Central memory CD8-positive, alpha-beta T cell (primary cell): Measurements from ENCODE around the gene C1S.

ENCODE experiments used
- ATAC-seq: fragments of 150-1000 bp; cut with Tn5 transposase; replicated peaks from 2 replicates; pipeline ENCODE4 v1.10.0; 2022; ENCODE audit warnings: mild to moderate bottlenecking, moderate FRiP score, moderate number of reproducible peaks; ENCODE audit not compliant: poor library complexity, severe bottlenecking; ENCODE audit errors: extremely low read depth
- DNase-seq, 2 donors: peaks; one replicate each; pipeline ENCODE4 v3.0.0; 2021; ENCODE audit warnings: low spot score in 2 of 2
- H3K27ac Mint-ChIP-seq: one replicate; pipeline ENCODE4 v1.8.0; 2022; ENCODE audit warnings: low read depth, mild to moderate bottlenecking, moderate library complexity, mixed read lengths
- H3K27me3 Mint-ChIP-seq: one replicate; pipeline ENCODE4 v1.8.0; 2022; ENCODE audit warnings: mixed read lengths
- H3K36me3 Mint-ChIP-seq: one replicate; pipeline ENCODE4 v1.8.0; 2022; ENCODE audit warnings: mild to moderate bottlenecking, moderate library complexity, mixed read lengths; ENCODE audit not compliant: insufficient read depth
- H3K4me1 Mint-ChIP-seq: one replicate; pipeline ENCODE4 v1.8.0; 2022; ENCODE audit warnings: mixed read lengths
- H3K4me3 Mint-ChIP-seq: one replicate; pipeline ENCODE4 v1.8.0; 2022; ENCODE audit warnings: mild to moderate bottlenecking, moderate library complexity, mixed read lengths
- H3K9me3 Mint-ChIP-seq: one replicate; pipeline ENCODE4 v1.8.0; 2022; ENCODE audit warnings: mixed read lengths

The C1S gene

DNA sequence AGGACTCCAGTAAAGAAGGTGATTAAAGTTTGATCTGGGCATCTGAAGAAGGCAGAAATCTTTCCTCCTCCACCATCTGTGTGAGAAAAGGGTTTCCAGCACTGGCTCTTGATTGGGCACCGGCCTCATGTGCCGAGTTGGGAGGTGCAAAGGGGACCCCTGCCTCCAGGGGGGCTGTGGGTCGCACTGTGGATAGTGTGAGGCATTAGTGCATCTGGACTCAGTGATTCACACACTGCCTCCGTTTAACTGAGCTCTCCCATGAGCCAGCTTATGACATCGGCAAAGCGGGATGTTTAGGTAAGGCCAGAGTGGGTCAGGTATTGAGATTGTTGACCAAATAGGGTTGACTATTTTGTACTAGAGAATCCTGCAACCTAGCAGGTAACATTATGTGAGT is 8.9 kb downstream of the C1S start:
- peaks cover 52% of the 10 kb centered on the region for H3K27me3 Mint-ChIP-seq
- DNase-seq (no peak), ATAC-seq (no peak)
- no peak overlapping the region for H3K4me3 Mint-ChIP-seq
- no peaks in the 10 kb centered on the region for H3K4me1 Mint-ChIP-seq
- H3K9me3 Mint-ChIP-seq, result no peaks in the 10 kb centered on the region
- no peak overlapping the region for H3K27ac Mint-ChIP-seq
- no peaks in the 10 kb centered on the region for H3K36me3 Mint-ChIP-seq

DNA sequence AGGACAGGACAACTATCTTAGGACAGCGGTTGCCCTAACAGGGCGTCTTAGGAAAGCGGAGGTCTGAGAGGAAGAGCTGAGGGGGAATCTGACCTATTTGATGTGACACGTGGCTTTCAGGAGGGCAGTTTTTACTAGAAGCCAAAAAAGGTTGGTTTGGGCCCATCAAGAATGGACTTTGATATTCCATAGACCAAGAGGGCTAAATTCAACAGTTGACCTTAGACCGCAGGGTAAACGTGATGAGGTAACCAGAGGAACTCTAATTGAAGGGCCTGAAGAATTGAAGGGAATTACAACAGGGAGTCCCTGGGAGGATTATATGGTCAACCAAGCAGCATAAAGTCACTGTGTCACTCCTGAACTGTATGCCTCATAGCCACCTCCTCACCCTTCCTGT is 11.5 kb downstream of the C1S start:
- no peak for ATAC-seq
- no peak for DNase-seq
- H3K4me1 Mint-ChIP-seq, result peaks cover 8% of the 10 kb centered on the region
- H3K9me3 Mint-ChIP-seq, result no peaks in the 10 kb centered on the region
- peaks cover 47% of the 10 kb centered on the region for H3K27me3 Mint-ChIP-seq
- no peak overlapping the region for H3K4me3 Mint-ChIP-seq
- H3K36me3 Mint-ChIP-seq, result peaks cover 2% of the 10 kb centered on the region
- H3K27ac Mint-ChIP-seq, result no peak overlapping the region

DNA sequence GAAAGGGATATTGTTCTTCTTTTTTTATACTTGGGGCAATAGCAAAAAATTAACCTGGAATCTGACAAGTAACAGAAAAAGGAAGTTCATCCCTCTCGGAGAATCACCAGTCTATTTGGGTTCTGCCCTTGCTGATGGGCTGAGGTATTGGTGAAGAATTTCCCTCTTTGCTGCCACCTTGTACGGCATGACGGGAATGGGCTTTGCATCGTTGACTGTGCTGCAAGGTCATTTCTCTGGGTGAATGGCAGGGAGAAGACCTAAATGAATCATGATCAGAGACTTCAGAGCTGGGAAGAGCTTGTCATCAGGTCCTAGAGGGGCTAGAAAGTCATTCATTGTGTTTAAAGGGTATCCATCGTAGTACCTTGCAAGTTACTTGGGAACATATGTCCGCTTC is 12.0 kb downstream of the C1S start:
- Mint-ChIP-seq H3K36me3 (peaks cover 2% of the 10 kb centered on the region), H3K4me3 (no peak overlapping the region), H3K4me1 (peaks cover 8% of the 10 kb centered on the region), H3K9me3 (no peaks in the 10 kb centered on the region), H3K27me3 (peaks cover 41% of the 10 kb centered on the region), H3K27ac (no peak overlapping the region)
- ATAC-seq, result no peak
- no peak for DNase-seq

DNA sequence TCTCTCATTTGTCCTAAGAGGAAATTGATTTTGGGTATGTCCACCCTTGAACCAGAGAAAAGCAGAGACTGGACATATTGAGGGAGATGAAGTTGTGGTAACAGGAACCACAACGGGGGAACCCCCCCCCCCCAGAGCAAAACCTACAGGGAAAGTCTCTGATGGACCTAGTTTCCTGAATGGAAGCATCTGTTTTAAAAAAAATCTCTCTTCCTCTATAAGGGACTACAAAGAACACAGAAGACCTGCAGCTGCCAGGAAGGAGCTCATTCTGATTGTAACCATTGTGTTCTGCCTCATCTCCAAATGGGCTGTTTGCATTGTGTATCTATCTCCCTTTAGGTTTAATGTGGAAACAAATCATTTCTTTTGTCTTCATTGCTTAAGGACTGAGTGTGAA is 13.4 kb downstream of the C1S start:
- DNase-seq (no peak), ATAC-seq (no peak)
- Mint-ChIP-seq H3K9me3 (no peaks in the 10 kb centered on the region), H3K4me1 (peaks cover 8% of the 10 kb centered on the region), H3K27ac (peak overlapping the region; percentile 33), H3K36me3 (peaks cover 4% of the 10 kb centered on the region), H3K27me3 (peaks cover 28% of the 10 kb centered on the region), H3K4me3 (no peak overlapping the region)

DNA sequence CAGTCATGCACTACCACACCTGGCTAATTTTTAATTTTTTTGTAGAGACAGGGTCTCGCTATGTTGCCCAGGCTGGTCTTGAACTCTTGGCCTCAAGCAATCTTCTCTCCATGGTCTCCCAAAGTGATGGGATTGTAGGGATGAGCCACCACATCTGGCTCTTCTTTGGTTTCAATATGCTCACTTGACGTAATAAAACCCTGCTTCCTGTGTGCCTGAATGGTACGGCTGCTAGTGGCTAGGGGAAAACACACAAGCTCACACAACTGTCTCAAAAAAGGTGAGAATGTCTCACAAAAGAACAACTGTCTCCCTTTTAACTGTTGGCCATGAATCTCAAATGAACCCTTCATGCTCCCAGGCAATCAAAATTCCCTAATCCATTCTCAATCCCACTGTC is 15.0 kb downstream of the C1S start:
- Mint-ChIP-seq H3K27ac (peak overlapping the region; percentile 13), H3K36me3 (peaks cover 4% of the 10 kb centered on the region), H3K27me3 (peaks cover 16% of the 10 kb centered on the region), H3K4me3 (no peak overlapping the region), H3K4me1 (peaks cover 8% of the 10 kb centered on the region), H3K9me3 (no peaks in the 10 kb centered on the region)
- DNase-seq (no peak), ATAC-seq (peak; percentile 19)

DNA sequence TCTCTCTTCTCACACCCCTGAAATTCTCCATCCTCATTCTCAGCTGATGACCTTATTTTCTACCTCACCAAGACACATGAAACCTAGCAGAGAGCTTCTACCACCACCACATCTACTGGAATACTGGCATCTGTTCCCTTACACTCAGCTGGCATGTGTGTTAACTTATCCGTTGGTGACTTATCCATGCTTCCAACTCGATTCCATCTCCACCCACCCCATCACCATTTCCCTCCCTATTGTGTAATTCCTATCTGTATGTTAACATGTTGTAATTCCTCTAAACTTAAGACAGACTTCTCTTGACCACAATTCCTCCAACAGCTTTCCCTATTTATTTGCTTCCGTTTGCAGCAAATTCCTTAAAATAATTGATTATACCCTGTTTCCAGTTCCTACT is 15.4 kb downstream of the C1S start:
- no peak overlapping the region for H3K4me3 Mint-ChIP-seq
- peaks cover 4% of the 10 kb centered on the region for H3K36me3 Mint-ChIP-seq
- no peaks in the 10 kb centered on the region for H3K9me3 Mint-ChIP-seq
- H3K27me3 Mint-ChIP-seq, result peaks cover 14% of the 10 kb centered on the region
- ATAC-seq, result no peak
- no peak for DNase-seq
- H3K4me1 Mint-ChIP-seq, result peaks cover 8% of the 10 kb centered on the region
- peak overlapping the region; percentile 13 for H3K27ac Mint-ChIP-seq

DNA sequence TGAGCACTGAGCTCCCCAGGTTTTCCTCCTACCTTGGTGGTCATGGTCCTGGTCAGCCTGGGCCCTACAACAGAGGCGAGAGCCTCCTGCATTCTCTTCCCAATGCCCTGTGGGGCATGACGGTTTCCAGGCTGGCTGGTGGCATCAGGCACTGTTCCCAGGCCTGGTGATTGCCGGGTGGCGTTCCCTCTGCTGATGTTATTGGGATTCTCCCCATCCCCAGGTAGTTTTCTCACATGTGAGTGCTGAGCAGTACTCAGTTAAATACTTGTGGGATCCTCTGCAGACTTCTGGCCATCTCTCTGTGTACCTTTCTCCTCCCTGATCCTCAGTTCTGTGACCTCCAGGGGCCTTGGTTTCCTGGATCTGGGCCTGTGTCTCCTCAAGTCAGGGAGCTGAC is 16.0 kb downstream of the C1S start:
- no peaks in the 10 kb centered on the region for H3K9me3 Mint-ChIP-seq
- H3K27ac Mint-ChIP-seq, result no peak overlapping the region
- H3K27me3 Mint-ChIP-seq, result peaks cover 13% of the 10 kb centered on the region
- no peak overlapping the region for H3K4me3 Mint-ChIP-seq
- DNase-seq (no peak), ATAC-seq (no peak)
- peaks cover 8% of the 10 kb centered on the region for H3K4me1 Mint-ChIP-seq
- peaks cover 4% of the 10 kb centered on the region for H3K36me3 Mint-ChIP-seq

DNA sequence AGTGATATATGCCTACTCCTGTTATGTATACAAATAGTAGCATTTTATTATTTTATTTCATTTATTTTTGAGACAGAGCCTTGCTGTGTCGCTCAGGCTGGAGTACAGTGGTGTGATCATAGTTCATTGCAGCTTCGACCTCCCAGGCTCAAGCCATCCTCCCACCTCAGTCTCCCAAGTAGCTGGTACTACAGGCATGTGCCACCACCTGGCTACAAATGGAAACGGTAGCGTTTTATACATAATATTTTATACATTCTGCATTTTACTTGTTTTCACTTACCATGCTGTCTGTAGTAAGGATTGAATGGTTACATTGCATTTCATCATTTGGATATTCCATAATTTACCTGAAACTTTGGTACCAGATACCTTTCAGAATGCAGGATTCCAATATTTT is 17.6 kb downstream of the C1S start:
- peaks cover 2% of the 10 kb centered on the region for H3K9me3 Mint-ChIP-seq
- no peak for ATAC-seq

DNA sequence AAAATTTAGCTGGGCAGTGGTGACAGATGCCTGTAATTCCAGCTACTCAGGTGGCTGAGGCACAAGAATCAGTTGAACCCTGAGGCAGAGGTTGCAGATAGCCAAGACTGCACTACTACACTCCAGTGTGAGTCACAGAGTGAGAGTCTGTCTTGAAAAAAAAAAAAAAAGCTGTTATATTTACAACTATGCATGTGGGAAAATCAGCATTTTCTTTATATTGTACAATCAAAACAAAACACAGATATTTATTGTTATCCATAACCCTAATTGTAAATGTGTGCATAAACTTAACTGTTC is 19.3 kb downstream of the C1S start:
- no peaks in the 10 kb centered on the region for H3K27me3 Mint-ChIP-seq
- ATAC-seq (no peak), DNase-seq (no peak)
- peaks cover 8% of the 10 kb centered on the region for H3K4me1 Mint-ChIP-seq
- H3K36me3 Mint-ChIP-seq, result peaks cover 4% of the 10 kb centered on the region
- H3K4me3 Mint-ChIP-seq, result no peak overlapping the region
- peaks cover 5% of the 10 kb centered on the region for H3K9me3 Mint-ChIP-seq
- H3K27ac Mint-ChIP-seq, result no peak overlapping the region

More for the DNA sequence above, 17.6 kb downstream of the C1S start:
- no peak overlapping the region for H3K27ac Mint-ChIP-seq
- H3K4me1 Mint-ChIP-seq, result peaks cover 8% of the 10 kb centered on the region
- H3K36me3 Mint-ChIP-seq, result peaks cover 4% of the 10 kb centered on the region
- no peak for DNase-seq
- H3K27me3 Mint-ChIP-seq, result no peaks in the 10 kb centered on the region
- H3K4me3 Mint-ChIP-seq, result no peak overlapping the region

DNA sequence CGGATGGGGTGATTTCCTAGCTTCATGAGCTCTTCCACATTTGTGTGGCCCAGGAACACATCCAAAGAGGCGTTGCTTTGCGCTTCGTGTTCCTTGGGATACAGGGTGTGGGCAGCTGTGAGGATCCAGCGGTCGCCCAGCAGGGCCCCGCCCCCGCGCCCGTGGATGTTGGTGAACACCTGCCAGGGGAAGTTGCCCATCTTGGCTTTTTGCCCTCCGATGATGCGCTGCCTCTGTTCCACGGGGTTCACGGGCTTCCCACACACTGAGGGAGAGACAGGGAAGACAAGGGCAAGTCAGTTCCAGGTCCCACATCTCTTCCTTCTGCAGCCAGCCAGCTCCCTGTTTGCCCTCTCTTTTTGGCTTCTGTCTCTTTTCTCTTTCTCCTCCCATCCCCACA is 20.5 kb downstream of the C1S start:
- Mint-ChIP-seq H3K36me3 (peaks cover 4% of the 10 kb centered on the region), H3K9me3 (peaks cover 5% of the 10 kb centered on the region), H3K4me3 (no peak overlapping the region), H3K27me3 (no peaks in the 10 kb centered on the region), H3K4me1 (peaks cover under 1% of the 10 kb centered on the region), H3K27ac (no peak overlapping the region)
- no peak for DNase-seq
- ATAC-seq, result no peak

DNA sequence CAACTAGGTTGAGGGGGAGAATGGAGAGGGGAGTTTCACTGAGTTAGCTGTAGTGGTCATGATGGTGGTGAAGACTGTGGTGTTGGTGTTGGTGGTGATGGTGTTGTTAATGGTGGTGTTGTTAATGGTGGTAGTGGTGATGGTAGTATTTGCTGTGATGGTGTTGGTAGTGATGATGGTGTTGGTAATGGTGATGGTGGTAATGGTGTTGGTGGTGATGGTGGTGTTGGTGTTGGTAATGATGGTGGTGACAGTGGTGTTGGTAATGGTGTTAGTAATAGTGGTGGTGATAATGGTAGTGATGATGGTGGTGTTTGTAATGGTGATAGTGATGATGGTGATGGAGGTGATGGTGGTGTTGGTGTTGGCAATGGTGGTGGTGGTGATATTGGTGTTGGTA is 22.6 kb downstream of the C1S start:
- DNase-seq (no peak), ATAC-seq (no peak)
- H3K36me3 Mint-ChIP-seq, result peaks cover 2% of the 10 kb centered on the region
- no peak overlapping the region for H3K4me3 Mint-ChIP-seq
- H3K27me3 Mint-ChIP-seq, result no peaks in the 10 kb centered on the region
- H3K9me3 Mint-ChIP-seq, result peaks cover 5% of the 10 kb centered on the region
- no peak overlapping the region for H3K27ac Mint-ChIP-seq
- no peaks in the 10 kb centered on the region for H3K4me1 Mint-ChIP-seq

DNA sequence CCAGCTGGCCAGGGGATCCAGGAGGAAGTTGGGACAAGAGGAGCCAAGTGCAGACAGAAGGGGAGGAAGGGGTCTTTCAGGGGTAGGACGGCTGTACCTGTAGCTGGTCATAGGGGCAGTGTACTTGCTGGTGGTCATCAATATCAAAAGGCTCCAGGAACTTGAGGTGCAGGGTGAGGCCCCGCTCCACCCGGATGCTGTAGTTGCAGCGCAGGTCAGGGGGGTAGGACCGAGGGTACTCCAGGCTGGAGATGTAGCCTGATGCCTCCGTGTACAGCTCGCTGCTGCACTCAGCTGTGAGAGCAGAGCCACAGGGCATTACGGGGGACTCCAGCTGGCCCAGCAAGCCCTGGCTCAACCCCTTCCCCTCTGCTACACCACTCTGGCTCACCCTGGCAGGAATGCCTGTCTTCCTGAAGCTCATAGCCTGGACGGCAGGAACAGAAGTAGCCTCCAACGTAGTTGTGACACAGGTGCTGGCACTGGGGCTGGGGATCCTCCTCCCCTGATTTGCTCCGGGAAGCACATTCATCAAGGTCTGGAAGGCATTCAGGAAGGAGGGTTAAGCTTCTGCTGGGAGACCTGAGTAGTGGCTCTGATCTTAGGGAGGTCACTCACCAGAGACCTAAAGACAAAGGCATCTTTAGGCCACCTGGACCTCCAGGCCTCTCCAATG is 28.8 kb downstream of the C1S start:
- H3K4me1 Mint-ChIP-seq, result peaks cover 9% of the 10 kb centered on the region
- ATAC-seq (no peak), DNase-seq (no peak)
- H3K27ac Mint-ChIP-seq, result no peak overlapping the region
- H3K36me3 Mint-ChIP-seq, result peaks cover 2% of the 10 kb centered on the region
- H3K27me3 Mint-ChIP-seq, result no peaks in the 10 kb centered on the region
- H3K9me3 Mint-ChIP-seq, result no peaks in the 10 kb centered on the region
- H3K4me3 Mint-ChIP-seq, result no peak overlapping the region

DNA sequence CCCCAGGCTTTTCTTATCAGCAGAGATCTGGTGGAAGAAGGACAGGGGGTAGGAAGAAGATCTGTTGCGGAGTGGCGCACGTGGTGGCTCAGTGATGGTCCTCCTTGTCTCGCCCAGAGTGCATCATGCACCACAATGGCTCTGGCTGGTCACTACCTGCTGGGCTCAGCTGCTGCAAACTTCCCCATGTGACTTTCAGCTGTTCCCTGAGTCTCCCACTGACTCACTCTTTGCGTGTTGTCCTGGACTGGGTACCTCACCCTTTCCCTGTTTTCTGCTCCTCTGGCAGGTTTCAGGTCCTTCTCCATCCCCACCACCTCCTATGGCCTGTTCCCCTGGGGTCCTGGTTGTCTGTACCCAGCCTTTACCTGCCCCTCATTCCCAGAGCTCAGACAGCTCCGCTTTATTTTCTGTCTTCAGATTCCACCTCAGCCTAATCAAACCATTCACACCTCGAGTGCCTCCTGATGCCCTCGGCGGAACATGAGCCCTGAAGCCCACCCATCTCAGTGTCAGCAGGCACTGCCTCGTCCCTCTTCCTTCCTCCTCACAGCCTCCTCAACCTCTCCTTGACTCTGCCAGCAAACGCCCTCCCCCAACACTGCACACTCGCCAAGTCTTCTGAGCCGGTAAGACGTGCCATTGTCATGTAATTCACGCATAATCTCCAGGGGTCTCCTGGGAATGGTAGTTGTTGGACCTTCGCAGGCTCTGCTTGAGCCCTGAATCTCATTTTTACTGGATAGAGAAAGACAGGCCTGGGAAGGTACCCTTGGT is 29.9 kb downstream of the C1S start:
- Mint-ChIP-seq H3K27ac (no peak overlapping the region), H3K27me3 (no peaks in the 10 kb centered on the region)
- no peak for ATAC-seq

More for the DNA sequence above, 29.9 kb downstream of the C1S start:
- Mint-ChIP-seq H3K9me3 (no peaks in the 10 kb centered on the region), H3K4me1 (peaks cover 9% of the 10 kb centered on the region), H3K36me3 (peaks cover 2% of the 10 kb centered on the region), H3K4me3 (no peak overlapping the region)
- no peak for DNase-seq
